Memory B cell (primary cell): Measurements from ENCODE around the gene OR52A1.

Source experiments
- ATAC-seq: fragments of 150-1000 bp; cut with Tn5 transposase; 2 replicates; pipeline ENCODE4 v1.10.0; 2021; ENCODE audit warnings: low read depth, mild to moderate bottlenecking, moderate library complexity
- DNase-seq, 2 donors: peaks; one replicate each; pipeline ENCODE4 v3.0.0; 2022; ENCODE audit warnings: low spot score in 2 of 2
- H3K27ac Mint-ChIP-seq: one replicate; pipeline ENCODE4 v1.8.0; 2022; ENCODE audit warnings: mild to moderate bottlenecking, moderate library complexity, mixed read lengths
- H3K27me3 Mint-ChIP-seq: one replicate; pipeline ENCODE4 v1.8.0; 2022; ENCODE audit warnings: mixed read lengths
- H3K36me3 Mint-ChIP-seq: one replicate; pipeline ENCODE4 v1.8.0; 2022; ENCODE audit warnings: mild to moderate bottlenecking, mixed read lengths
- H3K4me1 Mint-ChIP-seq: one replicate; pipeline ENCODE4 v1.8.0; 2022; ENCODE audit warnings: mixed read lengths
- H3K4me3 Mint-ChIP-seq: one replicate; pipeline ENCODE4 v1.8.0; 2022; ENCODE audit warnings: mild to moderate bottlenecking, moderate library complexity, mixed read lengths
- H3K9me3 Mint-ChIP-seq: one replicate; pipeline ENCODE4 v1.8.0; 2022; ENCODE audit warnings: mixed read lengths

The OR52A1 gene

DNA sequence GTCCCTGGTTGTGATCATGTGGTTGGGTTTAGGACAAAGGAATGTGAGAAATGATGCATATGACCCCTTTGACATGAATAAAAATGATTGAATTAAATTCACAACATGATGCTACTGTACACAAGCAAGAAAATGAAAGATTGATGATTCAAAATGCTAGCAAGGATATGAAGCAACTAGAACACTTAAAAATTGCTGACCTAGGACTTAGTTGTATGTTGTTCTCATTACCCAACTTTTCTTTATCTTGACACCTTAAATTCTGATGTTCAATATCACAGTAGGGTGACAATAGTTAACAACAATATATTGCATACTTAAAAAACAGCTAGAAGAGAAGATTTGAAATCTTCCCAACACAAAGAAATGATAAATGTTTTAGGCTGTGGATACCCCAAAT lies 37.0 kb downstream of the OR52A1 start:
- Mint-ChIP-seq H3K27me3 (peaks cover 9% of the 10 kb centered on the region), H3K27ac (no peak overlapping the region), H3K4me1 (no peaks in the 10 kb centered on the region), H3K4me3 (no peak overlapping the region), H3K9me3 (peaks cover 2% of the 10 kb centered on the region), H3K36me3 (no peaks in the 10 kb centered on the region)
- no peak for ATAC-seq
- DNase-seq, result no peak

DNA sequence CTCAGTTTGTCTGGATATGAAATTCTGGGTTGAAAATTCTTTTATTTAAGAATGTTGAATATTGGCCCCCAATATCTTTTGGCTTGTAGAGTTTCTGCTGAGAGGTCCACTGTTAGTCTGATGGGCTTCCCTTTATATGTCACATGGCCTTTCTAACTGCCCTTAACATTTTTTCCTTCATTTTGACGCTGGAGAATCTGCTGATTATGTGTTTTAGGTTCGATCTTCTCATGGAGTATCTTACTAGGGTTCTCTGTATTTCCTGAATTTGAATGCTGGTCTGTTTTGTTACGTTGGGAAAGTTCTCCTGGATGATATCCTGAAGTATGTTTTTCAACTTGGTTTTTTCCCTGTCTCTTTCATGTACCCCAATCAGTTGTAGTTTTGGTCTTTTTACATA lies 39.2 kb downstream of the OR52A1 start:
- no peak overlapping the region for H3K4me3 Mint-ChIP-seq
- no peaks in the 10 kb centered on the region for H3K36me3 Mint-ChIP-seq
- no peaks in the 10 kb centered on the region for H3K4me1 Mint-ChIP-seq
- DNase-seq, result no peak
- H3K9me3 Mint-ChIP-seq, result peaks cover 2% of the 10 kb centered on the region
- ATAC-seq, result no peak
- H3K27ac Mint-ChIP-seq, result no peak overlapping the region
- peaks cover 9% of the 10 kb centered on the region for H3K27me3 Mint-ChIP-seq

DNA sequence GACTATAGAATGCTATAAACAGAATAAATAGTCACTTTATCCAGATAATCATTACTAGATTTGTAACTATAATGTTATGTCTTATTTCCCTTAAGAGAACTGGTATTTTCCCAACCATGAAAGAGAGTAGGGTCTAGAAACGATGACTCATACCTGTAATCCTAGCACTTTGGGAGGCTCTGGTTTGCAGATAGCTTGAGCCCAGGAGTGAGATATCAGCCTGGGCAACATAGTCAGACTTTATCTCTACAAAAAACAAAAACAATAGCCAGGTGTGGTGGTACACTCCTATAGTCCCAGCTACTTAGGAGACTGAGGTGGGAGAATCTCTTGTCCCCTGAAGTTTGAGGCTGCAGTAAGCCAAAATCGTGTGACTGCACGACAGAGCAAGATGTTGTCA lies 47.3 kb downstream of the OR52A1 start:
- H3K27ac Mint-ChIP-seq, result no peak overlapping the region
- H3K27me3 Mint-ChIP-seq, result peaks cover 4% of the 10 kb centered on the region
- no peaks in the 10 kb centered on the region for H3K9me3 Mint-ChIP-seq
- no peak overlapping the region for H3K4me3 Mint-ChIP-seq
- DNase-seq (no peak), ATAC-seq (no peak)
- no peaks in the 10 kb centered on the region for H3K36me3 Mint-ChIP-seq
- no peaks in the 10 kb centered on the region for H3K4me1 Mint-ChIP-seq

DNA sequence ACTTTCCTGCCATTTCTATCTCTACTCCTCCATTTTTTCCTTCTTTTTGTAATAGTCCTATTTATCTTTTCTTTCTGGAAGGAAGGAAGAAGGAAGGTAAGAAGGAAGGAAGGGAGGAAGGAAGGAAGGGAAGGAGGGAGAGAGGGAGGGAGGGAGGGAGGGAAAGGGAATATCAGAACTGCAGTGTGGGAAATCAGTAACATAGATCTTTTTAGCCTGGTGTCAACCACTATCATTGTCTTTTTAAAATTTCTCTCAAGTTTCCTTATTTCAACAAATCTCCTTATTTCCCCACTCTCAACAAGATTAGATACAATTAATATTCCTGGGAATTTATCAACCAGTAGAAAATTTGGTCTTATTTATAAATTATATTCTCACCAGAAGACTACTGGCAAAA lies 51.5 kb downstream of the OR52A1 start:
- Mint-ChIP-seq H3K4me3 (no peak overlapping the region), H3K4me1 (no peaks in the 10 kb centered on the region), H3K9me3 (no peaks in the 10 kb centered on the region), H3K27ac (no peak overlapping the region), H3K36me3 (no peaks in the 10 kb centered on the region), H3K27me3 (peaks cover 6% of the 10 kb centered on the region)
- ATAC-seq (no peak), DNase-seq (no peak)

DNA sequence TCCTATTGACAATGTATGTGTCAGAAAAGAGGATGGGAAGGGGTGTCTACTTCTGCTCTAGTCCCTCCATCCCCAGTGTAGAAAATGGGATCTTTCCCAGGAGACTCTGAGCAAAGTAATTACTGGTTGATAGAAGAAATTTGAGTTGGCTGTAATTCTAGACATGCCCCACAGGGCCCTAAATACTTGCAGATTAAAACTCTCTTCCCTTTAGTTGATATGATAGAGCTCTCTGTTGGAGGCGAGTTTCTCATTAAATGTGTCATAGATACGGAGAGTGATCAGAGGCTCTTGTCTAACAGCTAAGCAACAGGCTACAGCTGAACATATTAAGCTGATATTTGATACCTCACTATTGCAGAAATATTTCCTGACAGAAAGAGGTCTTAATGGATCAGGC lies 52.3 kb downstream of the OR52A1 start:
- ATAC-seq, result no peak
- Mint-ChIP-seq H3K4me1 (no peaks in the 10 kb centered on the region), H3K36me3 (no peaks in the 10 kb centered on the region), H3K4me3 (no peak overlapping the region), H3K9me3 (no peaks in the 10 kb centered on the region), H3K27me3 (peaks cover 4% of the 10 kb centered on the region), H3K27ac (no peak overlapping the region)
- no peak for DNase-seq

DNA sequence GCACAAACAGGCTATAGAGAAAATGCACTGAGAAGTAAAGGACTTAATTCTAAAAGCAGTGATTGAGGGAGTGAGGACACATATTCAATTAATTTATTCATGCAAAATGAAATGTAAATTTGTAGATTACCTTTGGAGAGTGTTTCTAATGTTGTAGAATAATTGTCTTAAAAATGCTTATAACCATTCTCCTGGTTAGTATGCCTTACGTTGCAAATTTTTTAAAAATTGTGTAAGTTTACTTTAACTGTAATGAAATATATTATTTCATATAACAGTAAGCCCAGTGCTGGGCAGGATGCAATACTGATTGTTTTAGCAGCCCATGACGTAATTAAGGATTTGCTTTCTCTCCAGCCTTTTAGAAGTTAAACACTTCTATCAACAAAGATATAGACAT lies 58.5 kb downstream of the OR52A1 start:
- ATAC-seq (no peak), DNase-seq (no peak)
- H3K4me3 Mint-ChIP-seq, result no peak overlapping the region
- no peak overlapping the region for H3K27ac Mint-ChIP-seq
- H3K36me3 Mint-ChIP-seq, result no peaks in the 10 kb centered on the region
- H3K27me3 Mint-ChIP-seq, result peaks cover 3% of the 10 kb centered on the region
- H3K4me1 Mint-ChIP-seq, result no peaks in the 10 kb centered on the region
- H3K9me3 Mint-ChIP-seq, result peaks cover 4% of the 10 kb centered on the region
